SU-DHL-6 (cell line): ENCODE results near the gene MYO5C.

Experiments used
- H2AFZ ChIP-seq: fragments of 200-600 bp; sonication (generic); 2 replicates; pipeline ENCODE4 v1.6.1; 2014; ENCODE audit warnings: low read depth, mild to moderate bottlenecking, moderate library complexity, mixed read lengths, antibody characterized with exemption, low read length; ENCODE audit not compliant: severe bottlenecking
- H3F3A ChIP-seq: fragments of 200-600 bp; shearing (Covaris generic); 2 replicates; pipeline ENCODE4 v1.6.0; 2016; ENCODE audit warnings: antibody characterized with exemption, mild to moderate bottlenecking; ENCODE audit not compliant: insufficient read depth
- H3K27ac ChIP-seq: fragments of 200-600 bp; sonication (generic); 2 replicates; pipeline ENCODE4 v1.5.1; 2016; ENCODE audit warnings: low read depth, mild to moderate bottlenecking, low read length, moderate library complexity, mixed read lengths
- H3K27me3 ChIP-seq: fragments of 200-600 bp; sonication (generic), shearing (Covaris generic); 2 replicates; pipeline ENCODE4 v1.6.0; 2014; ENCODE audit warnings: mild to moderate bottlenecking, low read length
- H3K36me3 ChIP-seq: fragments of 200-600 bp; sonication (generic); 2 replicates; pipeline ENCODE4 v1.6.1; 2014; ENCODE audit warnings: mild to moderate bottlenecking, low read length, mixed read lengths
- H3K4me2 ChIP-seq: fragments of 300-600, 200-600 bp; shearing (Covaris generic), sonication (generic); 2 replicates; pipeline ENCODE4 v1.6.0; 2014; ENCODE audit warnings: low read length, low read depth, mild to moderate bottlenecking; ENCODE audit not compliant: poor library complexity, severe bottlenecking
- H3K4me3 ChIP-seq: fragments of 200-600 bp; sonication (generic); 2 replicates; pipeline ENCODE4 v1.5.1; 2014; ENCODE audit warnings: antibody characterized with exemption, low read length, mild to moderate bottlenecking, mixed read lengths; ENCODE audit not compliant: insufficient read depth, poor library complexity, severe bottlenecking
- H3K79me2 ChIP-seq: fragments of 200-600 bp; sonication (generic); 2 replicates; pipeline ENCODE4 v1.6.1; 2014; ENCODE audit warnings: mild to moderate bottlenecking, low read length, moderate library complexity; ENCODE audit not compliant: insufficient read depth
- H3K9ac ChIP-seq: fragments of 200-600 bp; sonication (generic); 2 replicates; pipeline ENCODE4 v1.7.0; 2014; ENCODE audit warnings: mild to moderate bottlenecking, low read length
- H3K9me2 ChIP-seq: fragments of 200-600 bp; sonication (generic); replicated peaks from 2 replicates; pipeline ENCODE4 v1.6.1; 2014; ENCODE audit warnings: low read length; ENCODE audit not compliant: insufficient read depth
- H3K9me3 ChIP-seq: fragments of 200-600 bp; sonication (generic); 2 replicates; pipeline ENCODE4 v1.6.1; 2014; ENCODE audit warnings: low read length, mixed read lengths; ENCODE audit not compliant: insufficient read depth
- H4K20me1 ChIP-seq: fragments of 200-600 bp; sonication (generic); 2 replicates; pipeline ENCODE4 v1.6.1; 2014; ENCODE audit warnings: low read depth, mild to moderate bottlenecking, antibody characterized with exemption, low read length, moderate library complexity, mixed read lengths
- CTCF ChIP-seq: fragments of 200-600 bp; sonication (generic); IDR thresholded peaks from one replicate; pipeline ENCODE4 v1.5.1; 2017; ENCODE audit warnings: antibody characterized with exemption, mild to moderate bottlenecking, low read length, moderate library complexity; ENCODE audit not compliant: insufficient read depth, poor library complexity, severe bottlenecking
- EZH2phosphoT487 ChIP-seq: fragments of 200-600 bp; sonication (generic), shearing (Covaris generic); conservative IDR thresholded peaks from 2 replicates; pipeline ENCODE4 v1.6.1; 2018; ENCODE audit warnings: mild to moderate bottlenecking, antibody characterized with exemption, low read length, moderate library complexity, mixed read lengths

The MYO5C gene

GRCh38 chr15:52153900-52154895 is 141.4 kb downstream of the MYO5C start:
- Histone ChIP-seq H3K9me2 (no peaks in the 10 kb centered on the region), H3K27ac (no peak overlapping the region), H3K4me2 (no peak overlapping the region), H4K20me1 (no peaks in the 10 kb centered on the region), H3F3A (no peaks in the 10 kb centered on the region), H3K4me3 (no peak overlapping the region), H3K9ac (no peak overlapping the region), H3K79me2 (no peaks in the 10 kb centered on the region), H3K27me3 (no peaks in the 10 kb centered on the region), H3K9me3 (no peaks in the 10 kb centered on the region), H2AFZ (no peak overlapping the region), H3K36me3 (peaks cover 6% of the 10 kb centered on the region; the same call in 1 of the 2 replicates)
- TF ChIP-seq EZH2phosphoT487 (no peak), CTCF (no peak)

DNA sequence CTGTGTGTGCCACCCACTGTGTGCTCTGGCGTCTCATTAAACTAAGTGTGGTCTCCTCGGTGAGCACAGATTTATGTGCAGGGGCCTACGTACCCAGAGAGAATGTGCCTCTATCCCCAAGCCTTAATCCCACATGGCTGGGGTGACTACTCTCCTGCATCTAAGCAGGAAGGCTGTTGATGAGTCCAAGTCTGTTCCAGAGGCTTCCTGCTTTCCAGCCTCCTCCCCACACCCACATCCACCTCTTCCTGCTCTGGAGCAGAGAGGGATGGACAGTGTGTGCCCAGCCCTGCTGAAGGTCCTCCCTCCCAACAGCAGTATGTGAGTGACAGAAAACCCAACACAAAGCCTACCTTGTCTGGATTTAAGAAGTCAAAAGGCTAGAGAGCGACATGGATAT is 144.3 kb downstream of the MYO5C start:
- Histone ChIP-seq H3K9me2 (no peaks in the 10 kb centered on the region), H3K27ac (no peak overlapping the region), H2AFZ (no peak overlapping the region), H3K27me3 (no peaks in the 10 kb centered on the region), H4K20me1 (no peaks in the 10 kb centered on the region), H3K9ac (no peak overlapping the region), H3F3A (no peaks in the 10 kb centered on the region), H3K4me2 (no peak overlapping the region), H3K9me3 (no peaks in the 10 kb centered on the region), H3K36me3 (peaks cover 10% of the 10 kb centered on the region; the same call in 1 of the 2 replicates), H3K79me2 (no peaks in the 10 kb centered on the region), H3K4me3 (no peak overlapping the region)
- TF ChIP-seq CTCF: no peak
- no peak for TF ChIP-seq EZH2phosphoT487

DNA sequence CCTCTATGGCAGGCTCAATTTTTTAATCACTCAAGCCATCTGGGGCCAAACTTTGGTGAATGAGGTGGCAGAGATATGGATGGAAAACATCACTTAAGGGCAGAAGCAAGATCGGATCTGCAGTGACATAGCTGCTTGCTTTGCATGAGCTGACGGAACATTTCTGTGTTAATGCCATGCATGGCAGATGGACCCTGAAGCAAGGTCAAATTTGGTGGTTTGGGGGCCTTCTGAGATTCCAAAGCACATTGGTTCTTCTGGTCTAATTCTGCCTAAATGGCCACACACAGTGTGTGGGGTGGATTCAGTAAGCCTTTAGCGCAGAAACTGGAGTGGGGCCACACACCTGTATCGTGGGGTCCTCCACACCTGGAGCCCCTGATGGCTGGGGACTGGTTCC is 144.7 kb downstream of the MYO5C start:
- Histone ChIP-seq H3K79me2 (no peaks in the 10 kb centered on the region), H3K4me2 (no peak overlapping the region), H3K36me3 (peaks cover 12% of the 10 kb centered on the region; the same call in 1 of the 2 replicates), H3K27ac (no peak overlapping the region), H3K9me2 (no peaks in the 10 kb centered on the region), H3K9me3 (no peaks in the 10 kb centered on the region), H3F3A (no peaks in the 10 kb centered on the region), H2AFZ (no peak overlapping the region), H3K9ac (no peak overlapping the region), H3K4me3 (no peak overlapping the region), H4K20me1 (no peaks in the 10 kb centered on the region), H3K27me3 (no peaks in the 10 kb centered on the region)
- TF ChIP-seq CTCF: no peak
- TF ChIP-seq EZH2phosphoT487: no peak
